NCI-H446 (cell line): ENCODE data around the gene PAX3.

Experiments
- DNase-seq, 2 experiments: peaks; one replicate each; lab custom pipeline; 2025; lab: John Stamatoyannopoulos, UW

PAX3 gene

DNA sequence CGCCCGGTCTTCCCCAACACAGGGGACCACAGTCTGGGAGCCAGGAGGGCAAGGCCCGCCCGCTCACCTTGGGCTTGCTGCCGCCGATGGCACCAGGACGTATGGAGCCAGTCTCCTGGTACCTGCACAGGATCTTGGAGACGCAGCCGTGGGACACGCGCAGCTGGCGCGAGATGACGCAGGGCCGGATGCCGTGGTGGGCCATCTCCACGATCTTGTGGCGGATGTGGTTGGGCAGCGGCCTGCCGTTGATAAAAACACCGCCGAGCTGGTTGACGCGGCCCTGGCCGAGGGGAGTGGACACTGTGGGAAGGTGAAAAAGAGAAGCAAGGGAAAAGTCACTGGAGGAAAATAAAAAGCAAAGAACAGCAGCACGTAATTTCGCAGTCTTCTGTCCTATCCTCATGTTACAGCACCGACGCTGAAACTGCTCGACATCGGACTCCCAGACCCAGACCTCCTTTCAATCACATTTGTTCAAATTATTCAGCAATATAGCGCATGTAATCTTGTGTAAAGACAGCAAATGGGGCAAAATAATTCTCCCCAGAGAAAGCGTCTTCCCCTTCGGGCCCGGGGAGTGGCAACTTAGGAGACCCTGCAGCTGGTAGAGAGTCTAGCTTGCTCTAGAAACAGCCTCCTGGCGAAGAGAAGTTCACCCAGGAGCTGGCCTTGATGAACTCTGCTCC lies 1.7 kb downstream of the PAX3 start:
- no peak for DNase-seq

DNA sequence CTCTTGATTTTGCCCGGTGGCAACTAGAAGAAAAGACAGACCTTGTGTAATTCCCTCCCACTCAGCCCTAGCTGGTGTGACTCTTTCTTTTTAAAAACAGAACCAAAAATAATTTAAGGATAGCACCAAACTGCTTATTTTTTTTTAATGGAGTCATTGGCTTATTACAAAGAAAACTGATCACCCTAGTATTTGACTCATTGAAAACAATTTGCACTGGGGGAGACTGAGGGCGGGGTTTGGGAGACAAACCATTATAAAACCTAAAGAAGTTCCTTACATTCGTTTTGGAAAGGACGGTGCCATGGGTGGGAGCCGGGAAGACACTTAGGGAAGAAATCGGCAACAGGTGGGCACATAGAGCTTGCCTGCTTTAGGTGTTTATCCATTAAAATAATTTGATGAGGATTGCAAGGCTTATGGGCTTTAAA lies 2.5 kb downstream of the PAX3 start:
- DNase-seq: no peak

DNA sequence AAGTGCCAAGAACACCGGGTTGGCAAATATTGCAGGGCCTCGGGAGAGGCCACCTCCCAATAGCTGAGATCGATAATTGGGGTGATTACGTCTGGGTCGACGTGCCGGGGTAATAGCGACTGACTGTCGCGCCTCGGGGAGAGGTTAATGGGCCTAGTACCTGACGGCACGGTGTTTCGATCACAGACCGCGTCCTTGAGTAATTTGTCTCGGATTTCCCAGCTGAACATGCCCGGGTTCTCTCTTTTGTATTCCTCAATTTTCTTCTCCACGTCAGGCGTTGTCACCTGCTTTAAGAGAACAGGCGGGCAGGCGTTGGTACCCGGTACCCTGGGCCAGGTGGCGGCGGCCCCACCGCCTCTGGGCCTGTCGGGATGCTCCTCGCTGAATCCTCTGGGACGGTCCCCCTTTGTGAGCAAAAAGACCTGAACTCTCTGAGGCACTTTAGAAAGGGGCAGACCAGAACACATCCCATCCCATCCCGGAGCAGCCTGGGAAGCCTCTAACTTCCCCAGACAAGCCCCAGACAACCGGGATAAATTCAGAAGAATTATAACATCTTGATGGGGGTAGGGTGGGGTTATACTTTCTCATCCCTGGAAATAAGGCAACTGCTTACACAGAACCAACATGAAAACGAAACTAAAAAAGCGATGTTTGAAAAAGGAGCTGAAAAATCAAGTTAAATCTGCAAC lies 3.3 kb downstream of the PAX3 start:
- no peak for DNase-seq

DNA sequence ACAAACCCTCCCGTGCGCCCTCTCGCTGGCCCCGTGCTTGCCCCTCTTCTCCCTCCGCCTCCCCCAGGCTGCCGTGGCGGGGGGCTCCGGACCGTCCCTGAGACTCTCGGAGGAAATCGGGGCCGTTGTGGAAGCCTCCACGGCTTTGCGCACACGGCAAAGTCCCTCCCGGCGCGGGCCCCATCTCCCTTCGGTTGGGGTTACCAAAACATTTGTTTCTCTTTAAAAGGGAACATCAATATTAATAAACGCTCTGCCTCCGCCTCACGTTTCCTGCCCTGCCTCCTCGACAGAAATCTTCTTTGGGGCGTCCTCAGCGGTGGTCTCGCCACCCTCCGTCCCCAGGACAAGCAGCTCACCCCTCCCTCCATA lies 3.8 kb downstream of the PAX3 start:
- DNase-seq: no peak

GRCh38 chr2:222293660-222294630 lies 4.9 kb downstream of the PAX3 start:
- no peak for DNase-seq

GRCh38 chr2:222292149-222293134 lies 6.4 kb downstream of the PAX3 start:
- DNase-seq: no peak

- DNase-seq: no peak
Observed at GRCh38 chr2:222291485-222291841, 7.3 kb downstream of the PAX3 start.

- no peak for DNase-seq
Observed at GRCh38 chr2:222290736-222291484, 7.9 kb downstream of the PAX3 start.

DNA sequence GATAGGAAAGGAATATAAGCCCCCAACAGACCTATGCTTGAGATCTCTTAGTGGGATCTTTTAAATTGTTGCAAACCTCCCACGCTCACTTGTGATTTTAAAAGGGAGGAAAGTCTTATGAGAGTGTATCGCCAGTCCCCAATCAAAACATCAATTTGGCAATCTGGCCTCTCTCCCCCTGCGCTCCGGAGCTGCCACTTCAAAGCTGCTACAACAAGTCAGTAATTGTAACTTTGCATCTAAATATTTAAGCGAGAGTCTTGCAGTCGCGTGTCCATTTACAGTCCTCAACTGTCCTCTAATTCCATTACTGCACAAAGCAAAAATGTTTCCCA lies 8.4 kb downstream of the PAX3 start:
- DNase-seq: no peak

- DNase-seq: no peak
Observed at GRCh38 chr2:222289278-222290160, 9.3 kb downstream of the PAX3 start.

DNA sequence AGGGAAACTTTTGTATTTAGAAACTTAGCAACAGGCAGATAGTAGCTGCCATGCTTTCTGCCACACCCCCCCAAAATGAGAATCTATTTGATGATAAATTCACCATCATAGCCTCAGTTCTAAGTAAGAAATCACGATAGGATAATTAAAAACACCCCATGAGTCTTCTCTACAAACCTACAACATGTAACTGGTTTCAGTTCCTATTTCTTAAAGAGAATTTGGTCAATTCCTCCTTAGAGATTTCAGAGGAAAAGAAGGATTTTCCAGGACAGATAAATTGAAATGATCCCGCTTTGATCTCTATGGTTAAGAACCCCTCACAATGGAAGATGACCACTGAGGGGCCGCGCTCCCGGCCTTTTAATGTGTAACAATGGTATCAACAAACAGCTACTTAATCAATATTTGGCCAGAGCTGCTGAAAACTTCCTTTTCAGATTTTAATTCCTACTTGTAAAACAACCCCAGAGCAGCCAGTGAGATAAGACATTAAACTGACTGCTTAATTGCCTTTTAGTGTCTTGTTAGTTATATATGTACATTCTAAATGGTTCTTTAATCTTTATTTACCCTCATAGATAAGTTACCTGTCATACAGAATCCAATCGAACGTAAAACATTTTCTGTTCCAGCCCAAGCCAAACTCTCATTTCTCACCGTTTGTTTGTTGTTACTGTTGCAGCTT lies 10.1 kb downstream of the PAX3 start:
- DNase-seq: no peak

GRCh38 chr2:222287862-222288479 lies 10.8 kb downstream of the PAX3 start:
- no peak for DNase-seq

DNA sequence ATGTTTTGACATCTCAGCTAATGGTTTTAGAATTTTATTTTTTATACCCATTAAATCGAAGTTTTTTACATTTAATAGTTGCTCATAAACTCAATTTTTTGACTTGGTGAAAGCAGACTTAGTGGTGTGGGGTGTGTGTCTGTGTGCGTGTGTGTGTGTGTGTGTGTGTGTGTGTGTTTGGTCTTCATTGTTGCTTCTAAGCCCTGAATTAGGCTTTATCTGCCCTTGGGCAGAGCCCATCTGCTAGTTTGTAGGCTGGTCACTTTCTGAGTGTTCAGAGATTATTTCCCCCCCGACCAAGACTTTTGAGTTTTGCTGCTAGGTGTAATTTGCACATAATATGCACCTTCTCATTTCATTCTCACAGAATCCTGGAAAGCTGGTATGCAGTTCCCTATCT lies 14.3 kb downstream of the PAX3 start:
- DNase-seq: no peak

DNA sequence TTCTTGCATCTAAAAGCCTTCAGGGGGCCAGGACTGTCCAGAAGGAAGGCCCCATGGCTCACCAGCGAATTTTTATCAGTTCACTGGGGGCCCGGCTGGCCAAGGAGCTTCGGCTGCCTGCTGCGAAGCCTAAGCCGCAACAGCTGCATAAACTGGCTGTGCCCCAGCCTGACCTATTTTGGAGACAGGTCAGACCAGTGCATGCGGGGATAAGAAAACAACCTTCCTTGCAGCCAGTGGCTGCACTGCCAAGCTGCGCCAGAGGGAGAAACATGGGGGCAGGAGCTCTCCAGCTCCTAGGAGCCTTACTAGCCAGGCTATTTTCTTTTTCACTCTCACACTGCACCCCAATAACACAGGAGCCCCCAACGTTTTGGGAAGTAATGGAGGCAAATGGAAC lies 15.2 kb downstream of the PAX3 start:
- DNase-seq: no peak

- no peak for DNase-seq
Observed at GRCh38 chr2:222281506-222281905, 17.3 kb downstream of the PAX3 start.

DNA sequence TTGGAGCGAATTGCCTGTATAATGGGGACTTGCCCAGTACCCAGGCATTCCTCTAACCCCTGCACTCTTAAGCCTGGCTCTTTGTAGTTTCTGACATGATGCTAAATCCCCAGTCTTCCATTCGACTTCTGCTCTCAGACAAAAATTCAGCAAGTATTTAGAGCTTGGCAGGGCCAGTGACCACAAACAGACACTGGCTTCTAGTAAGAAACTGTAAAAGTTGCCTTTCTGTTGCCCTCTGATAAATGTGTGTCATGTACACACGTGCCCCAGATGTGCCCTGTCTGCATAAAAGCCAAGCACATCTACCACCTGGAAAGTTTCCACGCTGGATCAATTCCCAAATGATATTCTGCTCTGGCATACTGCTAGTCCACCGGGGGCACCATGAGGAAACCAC lies 18.0 kb downstream of the PAX3 start:
- DNase-seq: no peak

DNA sequence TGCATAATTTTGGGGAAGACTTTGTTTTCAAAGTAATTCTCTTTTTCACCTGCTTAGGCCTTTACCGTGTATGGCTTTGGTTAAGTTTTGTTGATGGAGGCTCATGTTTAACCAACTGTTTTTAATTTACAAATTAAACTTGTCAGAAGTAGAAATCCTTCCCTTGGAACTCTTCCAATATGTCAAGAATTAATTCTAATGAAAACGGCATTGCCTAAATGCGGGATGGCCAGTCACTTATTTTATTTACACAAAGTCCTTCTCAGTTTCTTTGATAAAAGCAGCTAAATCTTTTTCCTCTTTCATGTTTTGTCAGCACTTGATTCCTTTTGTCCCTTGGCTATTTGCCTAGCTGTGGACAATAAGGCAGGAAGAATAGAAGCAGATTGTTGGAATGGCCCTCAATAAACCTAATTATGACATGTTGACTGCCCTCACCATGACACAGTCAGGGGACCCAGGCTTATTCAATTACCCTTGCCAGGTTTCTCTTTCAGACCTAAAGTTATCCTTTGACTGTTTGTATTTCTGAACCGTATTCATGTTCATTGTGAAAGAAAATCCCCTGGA lies 26.3 kb downstream of the PAX3 start:
- DNase-seq: no peak

DNA sequence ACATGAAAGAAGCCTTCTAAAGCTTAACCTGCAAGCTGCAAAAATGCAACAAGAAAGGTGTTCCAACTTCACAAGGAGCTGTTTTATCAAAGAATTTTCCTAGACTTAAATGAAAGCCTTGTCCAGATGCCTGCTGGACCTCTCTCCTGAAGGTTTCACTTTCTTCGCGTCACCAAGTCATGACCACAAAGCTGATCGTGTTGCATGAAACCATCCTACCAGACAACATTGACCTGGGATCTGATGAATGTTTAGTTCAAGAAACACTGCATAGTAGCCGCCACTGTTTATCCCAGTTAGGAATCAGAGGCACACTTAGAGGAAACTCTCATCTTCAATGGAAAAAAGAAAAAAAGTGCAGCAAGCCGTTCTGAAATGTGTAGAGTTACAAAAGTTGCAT lies 26.9 kb downstream of the PAX3 start:
- no peak for DNase-seq

DNA sequence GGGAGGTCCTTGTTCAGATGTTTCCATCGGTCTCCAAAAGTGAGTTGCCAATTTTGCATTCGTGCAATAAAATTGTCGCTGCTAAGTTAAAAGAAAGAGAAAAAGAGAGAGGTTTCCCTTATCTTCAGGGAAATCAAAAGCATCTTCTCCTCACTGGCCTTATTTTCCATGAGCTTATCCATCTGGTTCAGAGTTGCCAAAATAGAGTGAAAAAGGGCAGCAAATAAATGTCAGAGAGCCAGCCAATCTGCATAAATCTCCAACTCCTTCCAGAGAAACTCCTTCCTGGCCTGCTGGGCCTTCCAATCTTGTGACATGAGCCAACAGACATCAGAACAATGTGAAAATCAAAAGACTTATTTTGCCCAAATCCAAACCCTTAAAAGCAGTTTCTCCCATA lies 28.4 kb downstream of the PAX3 start:
- no peak for DNase-seq
